Heart right ventricle (tissue), 16 donors: Measurements from ENCODE around the gene GPR141. TPM values are rescaled to one million over a fixed set of nuclear protein-coding genes. Genes with fewer than 3 reads are reported as not detected.

Source experiments
- ATAC-seq, 8 donors: fragments of 200-7000 bp; cut with Tn5 transposase; one replicate each; pipeline ENCODE4 v1.9.1; 2020; ENCODE audit warnings: mild to moderate bottlenecking in 8 of 8, moderate library complexity in 8 of 8, moderate number of reproducible peaks in 1 of 8
- DNase-seq, 2 donors: peaks; one replicate each; pipeline ENCODE4 v3.0.0-alpha.2; 2020
- H3K27ac ChIP-seq, 10 donors: fragments of 200-600 bp; sonication (generic) in 2 of 10; one replicate each; pipeline versions ENCODE4 v1.5.0 to v1.8.0; 2020 to 2022; ENCODE audit warnings: mild to moderate bottlenecking in 3 of 10
- H3K27me3 ChIP-seq, 7 donors: fragments of 200-600 bp; one replicate each; pipeline ENCODE4 v1.8.0; 2021 to 2022; ENCODE audit warnings: mild to moderate bottlenecking in 2 of 7
- H3K36me3 ChIP-seq, 9 donors: fragments of 200-600 bp; sonication (generic) in 1 of 9; one replicate each; pipeline versions ENCODE4 v1.5.0 to v1.8.0; 2020 to 2022; ENCODE audit warnings: mild to moderate bottlenecking in 2 of 9
- H3K4me1 ChIP-seq, 9 donors: fragments of 200-600 bp; sonication (generic) in 1 of 9; one replicate each; pipeline versions ENCODE4 v1.5.0 to v1.8.0; 2020 to 2022; ENCODE audit warnings: mild to moderate bottlenecking in 4 of 9
- H3K4me3 ChIP-seq, 10 donors: fragments of 200-600 bp; sonication (generic) in 2 of 10; one replicate each; pipeline versions ENCODE4 v1.5.0 to v1.8.0; 2020 to 2022; ENCODE audit warnings: mild to moderate bottlenecking in 7 of 10, moderate library complexity in 2 of 10
- H3K9me3 ChIP-seq, 11 donors: fragments of 200-600 bp in 10 of 11; sonication (generic) in 2 of 11; one replicate each; pipeline versions ENCODE4 v1.5.0 to v1.8.0; 2013 to 2022; ENCODE audit warnings: mild to moderate bottlenecking in 2 of 11, control low read depth in 1 of 11, moderate library complexity in 1 of 11
- CTCF ChIP-seq, 9 donors: fragments of 200-600 bp; sonication (generic) in 2 of 9; IDR thresholded peaks; one replicate each; pipeline versions ENCODE4 v1.5.0 to v1.8.0; 2021 to 2022; ENCODE audit warnings: antibody characterized with exemption in 9 of 9, mild to moderate bottlenecking in 5 of 9, moderate library complexity in 1 of 9
- WGBS, 2 donors: extraction: QIAGEN DNeasy Blood & Tissue Kit; methylation state at CpG; one replicate each; pipeline ENCODE4 v1.1.7; 2013; ENCODE audit warnings: inconsistent platforms in 1 of 2; 5-methylcytosine and 5-hydroxymethylcytosine counted together
- intact Hi-C, 10 donors: fragments of 100-400 bp; cut with DNase I; formaldehyde crosslinking; loops; one replicate each; pipeline versions ENCODE4 v1.11.1 to v1.14.2; 2022
- polyA plus RNA-seq, 2 donors: library from polyadenylated mRNA; stranded (reverse); fragments of 200-250 nt; gene quantifications; one replicate each; pipeline ENCODE4 v1.2.3, GENCODE V29; 2013
- total RNA-seq, 10 donors: library from RNA; stranded (reverse); fragmentation: NEBNext Ultra II Directional in 3 of 10; extraction: Animal tissue kit (Norgen Biotek cat#: 25700) in 3 of 10; gene quantifications; one replicate each; pipeline versions ENCODE4 v1.2.1 to v1.2.4, GENCODE V29; 2021 to 2023
- donor health status: Arrhythmogenic right ventricular cardiomyopathy.
- donor health status: ischemic (EF 13 %, LVEDD 7.1; RV severe dilation, severe dysfunction).
- donor health status: healthy with polysubstance abuse.
- donor health status: DM: no; HTN: yes; CAD: no.
- donor health status: DM: no; HTN: no; CAD: no.
- donor health status: ischemic (EF 25% LVEDD 6.9; RV normal size, moderate dysfunction).
- donor health status: ischemic (EF 25% LVEDD 5.7; RV mildly dilated, moderate dysfunction).
- donor health status: healthy.
- donor health status: DM: yes; HTN: yes; CAD: no.
- donor health status: Ischemic cardiomyopathy.
- donor health status: ischemic (EF 35%, LVEDD 5.7; RV mildly dilated, moderate dysfunction).
- donor health status: nonischemic (EF 11% LVEDD 7.7; RV severe dilation, severe dysfunction).
- donor health status: DM: yes; HTN: yes; CAD: no.
- donor health status: PGD.
- donor health status: ischemic (EF 29% LVEDD 5.4; RV normal size, mild dysfunction).
- donor health status: nonischemic (EF 23%, LVEDD 6.1; RV moderate dilation, normal function).

GPR141 gene
- total and polyA plus RNA-seq, 12 donors: 0.06 to 3.1 (median 0.50) TPM; not detected in 7

DNA sequence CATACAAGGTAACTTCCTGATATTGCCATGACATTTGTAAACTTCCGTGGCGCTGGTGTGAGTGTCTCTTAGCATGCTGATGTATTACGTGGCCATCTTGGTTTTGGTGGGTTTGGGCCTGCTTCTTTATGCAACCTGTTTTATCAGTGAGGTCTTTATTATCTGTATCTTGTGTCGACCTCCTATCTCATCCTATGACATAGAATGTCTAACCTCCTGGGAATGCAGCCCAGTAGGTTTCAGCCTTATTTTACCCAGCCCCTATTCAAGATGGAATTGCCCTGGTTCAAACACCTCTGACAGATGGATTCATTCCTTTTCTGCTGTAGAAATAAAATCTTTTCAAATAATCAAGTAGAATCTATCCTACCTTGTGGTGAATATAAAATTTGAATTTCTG, 23.0 kb upstream of the GPR141 start:
- peaks cover 0 to 28% (median 0%) of the 10 kb centered on the region in 9 donors for H3K4me1 ChIP-seq
- TF ChIP-seq CTCF (IDR thresholded peaks at IDR 0.05): no peak
- intact Hi-C loops: no loop called here
- no peak for DNase-seq
- no peak for ATAC-seq
- H3K4me3 ChIP-seq: no peak overlapping the region
- H3K27me3 ChIP-seq: no peaks in the 10 kb centered on the region
- 76 to 78% methylated on average over 4 of the region's 4 CpGs for WGBS, 2 donors
- no peaks in the 10 kb centered on the region for H3K9me3 ChIP-seq
- no peak overlapping the region for H3K27ac ChIP-seq
- H3K36me3 ChIP-seq: no peaks in the 10 kb centered on the region

DNA sequence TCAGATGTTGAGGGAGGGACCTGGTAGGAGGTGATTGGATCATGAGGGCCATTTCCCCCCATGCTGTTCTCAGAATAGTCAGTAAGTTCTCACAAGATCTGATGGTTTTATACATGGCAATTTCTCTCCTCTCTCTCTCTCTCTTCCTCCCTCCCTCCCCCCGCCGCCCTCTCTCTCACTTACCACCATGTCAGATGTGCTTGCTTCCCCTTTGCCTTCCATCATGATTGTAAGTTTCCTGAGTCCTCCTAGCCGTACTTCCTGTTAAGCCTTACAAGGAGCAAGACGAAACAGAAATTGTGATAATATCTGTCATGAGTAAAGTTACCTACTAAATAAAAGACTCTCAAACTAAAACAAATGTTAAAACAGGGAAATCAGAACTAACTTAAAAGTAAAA, 19.9 kb upstream of the GPR141 start:
- no peak for DNase-seq
- WGBS, 2 donors: 59 to 62% methylated on average over 4 of the region's 4 CpGs
- H3K9me3 ChIP-seq: no peaks in the 10 kb centered on the region
- H3K27ac ChIP-seq: peak overlapping the region in 1 of 10 donors; percentile 74
- intact Hi-C loops: no loop called here
- no peak overlapping the region for H3K4me3 ChIP-seq
- ATAC-seq: peak in 2 of 8 donors; percentile 39 to 42
- TF ChIP-seq CTCF (IDR thresholded peaks at IDR 0.05): no peak
- peaks cover 0 to 34% (median 0%) of the 10 kb centered on the region in 9 donors for H3K4me1 ChIP-seq
- no peaks in the 10 kb centered on the region for H3K36me3 ChIP-seq
- H3K27me3 ChIP-seq: no peaks in the 10 kb centered on the region

- H3K27ac ChIP-seq: peak overlapping the region in 1 of 10 donors; percentile 51
- no peak for TF ChIP-seq CTCF (IDR thresholded peaks at IDR 0.05)
- no peak for DNase-seq
- H3K9me3 ChIP-seq: no peaks in the 10 kb centered on the region
- H3K27me3 ChIP-seq: no peaks in the 10 kb centered on the region
- no peaks in the 10 kb centered on the region for H3K36me3 ChIP-seq
- ATAC-seq: no peak
- intact Hi-C loops: no loop called here
- H3K4me1 ChIP-seq: peaks cover 0 to 37% (median 0%) of the 10 kb centered on the region in 9 donors
- H3K4me3 ChIP-seq: no peak overlapping the region
- WGBS, 2 donors: 76% methylated on average over 6 of the region's 6 CpGs
Observed at GRCh38 chr7:37665352-37666022, 18.1 kb upstream of the GPR141 start.

GRCh38 chr7:37666026-37666799, 17.4 kb upstream of the GPR141 start:
- Histone ChIP-seq H3K9me3 (no peaks in the 10 kb centered on the region), H3K4me3 (no peak overlapping the region), H3K4me1 (peaks cover 0 to 45% (median 0%) of the 10 kb centered on the region in 9 donors), H3K27me3 (no peaks in the 10 kb centered on the region), H3K36me3 (no peaks in the 10 kb centered on the region), H3K27ac (peak overlapping the region in 1 of 10 donors; percentile 51)
- 74 to 86% methylated on average over 8 of the region's 8 CpGs for WGBS, 2 donors
- ATAC-seq: no peak
- DNase-seq: no peak
- intact Hi-C loops: no loop called here
- TF ChIP-seq CTCF (IDR thresholded peaks at IDR 0.05): no peak
